Osteocyte (in vitro differentiated cells): ENCODE results near the gene THAP2. TPM values are rescaled to one million over a fixed set of nuclear protein-coding genes. Genes with fewer than 3 reads are reported as not detected.
A peak's percentile ranks its signal among the peaks of the same experiment; 100 is the strongest.

Source experiments
- DNase-seq: peaks from one replicate; pipeline ENCODE4 v3.0.0; 2021; ENCODE audit warnings: mixed read lengths; ENCODE audit not compliant: unreplicated experiment; ENCODE audit errors: extremely low spot score
- H3K27ac Mint-ChIP-seq: one replicate; pipeline ENCODE4 v1.8.0; 2021; ENCODE audit warnings: mild to moderate bottlenecking, mixed read lengths; ENCODE audit not compliant: unreplicated experiment
- H3K27me3 Mint-ChIP-seq: one replicate; pipeline ENCODE4 v1.8.0; 2021; ENCODE audit warnings: mixed read lengths; ENCODE audit not compliant: unreplicated experiment
- H3K36me3 Mint-ChIP-seq: one replicate; pipeline ENCODE4 v1.8.0; 2021; ENCODE audit warnings: mixed read lengths; ENCODE audit not compliant: unreplicated experiment
- H3K4me1 Mint-ChIP-seq: one replicate; pipeline ENCODE4 v1.8.0; 2021; ENCODE audit warnings: mixed read lengths; ENCODE audit not compliant: unreplicated experiment
- H3K4me3 Mint-ChIP-seq: one replicate; pipeline ENCODE4 v1.8.0; 2021; ENCODE audit warnings: mild to moderate bottlenecking, moderate library complexity, mixed read lengths; ENCODE audit not compliant: unreplicated experiment
- H3K9me3 Mint-ChIP-seq: one replicate; pipeline ENCODE4 v1.8.0; 2021; ENCODE audit warnings: mixed read lengths; ENCODE audit not compliant: unreplicated experiment
- CTCF ChIP-seq: fragments of 200-600 bp; sonication (generic); IDR thresholded peaks from 2 replicates; pipeline ENCODE4 v1.5.0; 2021; ENCODE audit warnings: antibody characterized with exemption, mild to moderate bottlenecking, moderate library complexity
- total RNA-seq: library from RNA; stranded (reverse); gene quantifications from 2 replicates; pipeline ENCODE4 v1.2.1, GENCODE V29; 2021

The THAP2 gene
- total RNA-seq, 1 donor from 2014 or later, result 5.0 TPM

GRCh38 chr12:71627438-71628002 lies 36.6 kb upstream of the THAP2 start:
- H3K27me3 Mint-ChIP-seq, result no peaks in the 10 kb centered on the region
- no peak overlapping the region for H3K27ac Mint-ChIP-seq
- peaks cover 15% of the 10 kb centered on the region for H3K4me1 Mint-ChIP-seq
- H3K4me3 Mint-ChIP-seq, result no peak overlapping the region
- H3K9me3 Mint-ChIP-seq, result no peaks in the 10 kb centered on the region
- no peak for TF ChIP-seq CTCF
- H3K36me3 Mint-ChIP-seq, result peaks cover 59% of the 10 kb centered on the region
- DNase-seq, result no peak

- peaks cover 49% of the 10 kb centered on the region for H3K36me3 Mint-ChIP-seq
- H3K27me3 Mint-ChIP-seq, result no peaks in the 10 kb centered on the region
- TF ChIP-seq CTCF, result peak; percentile 79
- DNase-seq, result no peak
- H3K9me3 Mint-ChIP-seq, result no peaks in the 10 kb centered on the region
- H3K4me3 Mint-ChIP-seq, result no peak overlapping the region
- peaks cover 8% of the 10 kb centered on the region for H3K4me1 Mint-ChIP-seq
- H3K27ac Mint-ChIP-seq, result peak overlapping the region; percentile 55
These were observed 27.4 kb upstream of the THAP2 start for GRCh38 chr12:71636704-71637115.

GRCh38 chr12:71638499-71638898 lies 25.6 kb upstream of the THAP2 start:
- peaks cover 10% of the 10 kb centered on the region for H3K4me1 Mint-ChIP-seq
- no peaks in the 10 kb centered on the region for H3K27me3 Mint-ChIP-seq
- peaks cover 48% of the 10 kb centered on the region for H3K36me3 Mint-ChIP-seq
- H3K4me3 Mint-ChIP-seq, result no peak overlapping the region
- no peak overlapping the region for H3K27ac Mint-ChIP-seq
- TF ChIP-seq CTCF, result no peak
- no peak for DNase-seq
- no peaks in the 10 kb centered on the region for H3K9me3 Mint-ChIP-seq

- no peak for TF ChIP-seq CTCF
- Mint-ChIP-seq H3K4me3 (no peak overlapping the region), H3K27me3 (no peaks in the 10 kb centered on the region), H3K9me3 (no peaks in the 10 kb centered on the region), H3K36me3 (peaks cover 51% of the 10 kb centered on the region), H3K27ac (peak overlapping the region; percentile 28), H3K4me1 (peaks cover 10% of the 10 kb centered on the region)
- no peak for DNase-seq
These were observed 24.8 kb upstream of the THAP2 start for GRCh38 chr12:71639341-71639760.

GRCh38 chr12:71640316-71640715 lies 23.8 kb upstream of the THAP2 start:
- Mint-ChIP-seq H3K4me1 (peaks cover 10% of the 10 kb centered on the region), H3K27me3 (no peaks in the 10 kb centered on the region), H3K4me3 (no peak overlapping the region), H3K27ac (no peak overlapping the region), H3K9me3 (no peaks in the 10 kb centered on the region), H3K36me3 (peaks cover 47% of the 10 kb centered on the region)
- no peak for DNase-seq
- TF ChIP-seq CTCF, result no peak
